ENCODE results near the gene POU6F2. TPM values are rescaled to one million over a fixed set of nuclear protein-coding genes. Genes with fewer than 3 reads are reported as not detected.

POU6F2 gene
- total and polyA plus RNA-seq, 2 of the 4 experiments (the other 2 are of a cell fraction), result not detected

- H4K20me1 ChIP-seq (ENCODE audit: insufficient read depth, low read length), result no peaks in the 10 kb centered on the region
- H3K79me1 ChIP-seq (ENCODE audit: low read depth in 1 of 2, low read length in 2 of 2), result no peaks in the 10 kb centered on the region
- H2BK15ac ChIP-seq (ENCODE audit: low read depth, low read length), result no peak overlapping the region
- 82% methylated on average over 2 of the region's 4 CpGs; no CpG with 5 or more reads in 1 of the 2 experiments for WGBS, 2 experiments (ENCODE audit: extremely low coverage in 2 of 2, insufficient read length in 1 of 2)
- H3K4me1 ChIP-seq (ENCODE audit: control insufficient read depth, insufficient read depth, low read length), result no peaks in the 10 kb centered on the region
- in situ Hi-C loops (cut with MboI; ENCODE audit: low sequenced_read_pairs), result no loop called here
- DNase-seq (no peak), ATAC-seq (ENCODE audit: low read depth) (no peak)
- dilution Hi-C loops (cut with HindIII; ENCODE audit: low sequenced_read_pairs, unreplicated experiment), result no loop called here
- no TSS peak for BruUV-seq (replicated peaks)
- ChIA-PET CTCF (no interaction called here), POLR2A (ENCODE audit: unreplicated experiment) (no interaction called here)
- TF ChIP-seq SMC3 (IDR thresholded peaks at IDR 0.05; ENCODE audit: low read depth, low read length), result no peak
- no peak for TF ChIP-seq CHD1 (IDR thresholded peaks at IDR 0.05; ENCODE audit: low read depth, low read length)
- TF ChIP-seq MAFK (IDR thresholded peaks at IDR 0.05; ENCODE audit: low read depth, low read length), result no peak
- no peak for TF ChIP-seq MXI1 (IDR thresholded peaks at IDR 0.05; ENCODE audit: borderline replicate concordance, low read depth, low read length)
- H2BK120ac ChIP-seq (ENCODE audit: low read depth, low read length), result no peak overlapping the region
- H3K4me3 ChIP-seq (ENCODE audit: insufficient read depth, low read depth, low read length), result no peak overlapping the region
- H2AK9ac ChIP-seq (replicated peaks; ENCODE audit: low read depth, low read length, poor library complexity), result no peak overlapping the region
- no peaks in the 10 kb centered on the region for H3K9me1 ChIP-seq (ENCODE audit: insufficient read depth, low read length)
- H3K9ac ChIP-seq (ENCODE audit: low read depth, low read length), result no peak overlapping the region
- H3K4ac ChIP-seq (ENCODE audit: low read depth, low read length), result no peak overlapping the region
- H3K27me3 ChIP-seq (ENCODE audit: control insufficient read depth, insufficient read depth, low read length), result no peaks in the 10 kb centered on the region
- no peak overlapping the region for H3K14ac ChIP-seq (replicated peaks; ENCODE audit: low read depth, low read length)
- H4K5ac ChIP-seq (ENCODE audit: low read depth, low read length), result no peak overlapping the region
- H3K9me3 ChIP-seq (ENCODE audit: control insufficient read depth, insufficient read depth, low read length), result no peaks in the 10 kb centered on the region
- no peak overlapping the region for H3K23ac ChIP-seq (ENCODE audit: low read depth, low read length)
- H2AFZ ChIP-seq (replicated peaks; ENCODE audit: low read length, poor library complexity), result no peak overlapping the region
- H3K36me3 ChIP-seq (ENCODE audit: control insufficient read depth, insufficient read depth, low read length), result no peaks in the 10 kb centered on the region
- H3K18ac ChIP-seq (ENCODE audit: low read depth, low read length), result no peak overlapping the region
- H4K91ac ChIP-seq (ENCODE audit: insufficient read depth, low read depth, low read length), result no peak overlapping the region
- H3K4me2 ChIP-seq (ENCODE audit: low read depth, low read length), result no peak overlapping the region
- intact Hi-C loops (cut with micrococcal nuclease), result no loop called here
- no peak overlapping the region for H2BK20ac ChIP-seq (ENCODE audit: low read depth, low read length)
- no peak overlapping the region for H3K56ac ChIP-seq (ENCODE audit: extremely low read depth, insufficient read depth, low read length)
- H2BK5ac ChIP-seq (ENCODE audit: low read depth, low read length, poor library complexity, severe bottlenecking), result no peak overlapping the region
- no peak overlapping the region for H2AK5ac ChIP-seq (ENCODE audit: low read depth, low read length)
- no peak overlapping the region for H4K8ac ChIP-seq (ENCODE audit: low read depth in 2 of 2, low read length in 2 of 2)
- no peak overlapping the region for H3K27ac ChIP-seq (ENCODE audit: insufficient read depth, low read length)
These were observed 155.4 kb downstream of the POU6F2 start for GRCh38 chr7:39133088-39133487.

Data from IMR-90 (cell line).